NB4 (cell line): ENCODE measurements around the gene CISD3.
"Not testable (repeated sequence)": the region's sequence is repeated elsewhere in the genome, so short reads cannot be mapped to it uniquely, and the experiment has no call there.

Source experiments
- DNase-seq: peaks from one replicate; pipeline ENCODE4 v3.0.0; 2010; ENCODE audit warnings: low read depth
- H3K4me3 ChIP-seq: one replicate; pipeline ENCODE4 v1.5.1; 2011; ENCODE audit warnings: mild to moderate bottlenecking, low read depth, low read length, moderate library complexity
- MYC ChIP-seq: IDR thresholded peaks from 2 replicates; pipeline ENCODE4 v1.6.1; 2011; ENCODE audit warnings: low read depth, low read length
- POLR2A ChIP-seq: IDR thresholded peaks from 2 replicates; pipeline ENCODE4 v1.6.1; 2011; ENCODE audit warnings: mild to moderate bottlenecking; ENCODE audit not compliant: insufficient read length; ENCODE audit errors: extremely low read depth
- TF ChIP-seq, protein P1 (sequence below): IDR thresholded peaks from 2 replicates; pipeline ENCODE4 v1.6.1; 2011; ENCODE audit warnings: low read depth, low read length
- TF ChIP-seq, protein P2 (sequence below): IDR thresholded peaks from one replicate; pipeline ENCODE4 v1.5.1; 2012; ENCODE audit warnings: low read depth, low read length

CISD3 gene

DNA sequence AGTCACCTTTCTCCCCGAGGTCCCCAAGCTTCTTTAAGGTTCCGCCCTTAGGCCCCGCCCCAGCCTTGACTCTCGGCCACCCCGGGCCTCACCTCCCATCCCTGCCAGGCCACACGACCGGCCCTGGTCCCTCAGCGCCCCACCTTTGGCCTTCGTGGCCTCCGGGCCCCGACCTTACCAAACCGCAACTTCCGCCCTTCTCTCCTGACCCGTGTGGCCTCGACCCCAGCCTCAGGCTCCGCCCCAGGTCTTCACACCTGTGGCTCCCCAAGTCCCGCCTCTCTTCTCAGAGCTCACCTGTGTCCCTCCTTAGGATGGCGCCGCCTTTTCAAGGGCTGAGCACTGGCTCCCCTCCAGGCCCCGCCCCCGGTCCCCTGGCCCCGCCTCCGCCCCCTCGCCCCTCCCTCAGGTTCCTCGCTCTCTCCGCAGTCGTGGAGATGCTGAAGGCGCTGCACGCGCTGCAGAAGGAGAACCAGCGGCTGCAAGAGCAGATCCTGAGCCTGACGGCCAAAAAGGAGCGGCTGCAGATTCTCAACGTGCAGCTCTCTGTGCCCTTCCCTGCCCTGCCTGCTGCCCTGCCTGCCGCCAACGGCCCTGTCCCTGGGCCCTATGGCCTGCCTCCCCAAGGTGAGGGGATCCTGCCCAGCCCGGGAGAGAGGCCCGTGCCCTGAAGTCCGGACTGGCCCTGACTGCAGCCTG, 10.0 kb upstream of the CISD3 start:
- no peak for DNase-seq
- TF ChIP-seq, protein P1, sequence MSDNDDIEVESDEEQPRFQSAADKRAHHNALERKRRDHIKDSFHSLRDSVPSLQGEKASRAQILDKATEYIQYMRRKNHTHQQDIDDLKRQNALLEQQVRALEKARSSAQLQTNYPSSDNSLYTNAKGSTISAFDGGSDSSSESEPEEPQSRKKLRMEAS = no peak
- TF ChIP-seq MYC (no peak), POLR2A (no peak)
- TF ChIP-seq, protein P2, sequence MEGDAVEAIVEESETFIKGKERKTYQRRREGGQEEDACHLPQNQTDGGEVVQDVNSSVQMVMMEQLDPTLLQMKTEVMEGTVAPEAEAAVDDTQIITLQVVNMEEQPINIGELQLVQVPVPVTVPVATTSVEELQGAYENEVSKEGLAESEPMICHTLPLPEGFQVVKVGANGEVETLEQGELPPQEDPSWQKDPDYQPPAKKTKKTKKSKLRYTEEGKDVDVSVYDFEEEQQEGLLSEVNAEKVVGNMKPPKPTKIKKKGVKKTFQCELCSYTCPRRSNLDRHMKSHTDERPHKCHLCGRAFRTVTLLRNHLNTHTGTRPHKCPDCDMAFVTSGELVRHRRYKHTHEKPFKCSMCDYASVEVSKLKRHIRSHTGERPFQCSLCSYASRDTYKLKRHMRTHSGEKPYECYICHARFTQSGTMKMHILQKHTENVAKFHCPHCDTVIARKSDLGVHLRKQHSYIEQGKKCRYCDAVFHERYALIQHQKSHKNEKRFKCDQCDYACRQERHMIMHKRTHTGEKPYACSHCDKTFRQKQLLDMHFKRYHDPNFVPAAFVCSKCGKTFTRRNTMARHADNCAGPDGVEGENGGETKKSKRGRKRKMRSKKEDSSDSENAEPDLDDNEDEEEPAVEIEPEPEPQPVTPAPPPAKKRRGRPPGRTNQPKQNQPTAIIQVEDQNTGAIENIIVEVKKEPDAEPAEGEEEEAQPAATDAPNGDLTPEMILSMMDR = no peak
- no peak overlapping the region for H3K4me3 ChIP-seq

DNA sequence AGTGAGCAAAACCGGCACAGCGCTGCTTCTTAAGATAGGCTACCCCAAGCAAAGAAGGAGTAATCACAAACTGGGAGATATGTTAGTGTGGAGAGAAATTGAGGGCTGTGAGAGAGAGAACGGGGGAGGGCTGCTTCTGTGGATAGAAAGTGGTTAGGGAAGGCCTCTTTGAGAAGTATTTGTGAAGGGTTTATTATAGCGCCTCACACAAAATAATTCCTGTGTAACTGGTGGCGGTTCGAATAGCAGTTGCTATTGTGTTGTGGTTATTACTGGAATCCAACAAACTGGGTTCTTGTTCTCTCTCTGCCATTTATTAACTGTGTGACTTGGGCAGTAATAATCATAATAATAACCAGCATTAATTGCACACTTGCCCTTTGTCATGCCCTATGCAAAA, 9.2 kb upstream of the CISD3 start:
- DNase-seq = no peak
- H3K4me3 ChIP-seq = no peak overlapping the region
- TF ChIP-seq MYC (no peak), POLR2A (no peak)
- TF ChIP-seq, protein P2 = no peak
- TF ChIP-seq, protein P1 = no peak

DNA sequence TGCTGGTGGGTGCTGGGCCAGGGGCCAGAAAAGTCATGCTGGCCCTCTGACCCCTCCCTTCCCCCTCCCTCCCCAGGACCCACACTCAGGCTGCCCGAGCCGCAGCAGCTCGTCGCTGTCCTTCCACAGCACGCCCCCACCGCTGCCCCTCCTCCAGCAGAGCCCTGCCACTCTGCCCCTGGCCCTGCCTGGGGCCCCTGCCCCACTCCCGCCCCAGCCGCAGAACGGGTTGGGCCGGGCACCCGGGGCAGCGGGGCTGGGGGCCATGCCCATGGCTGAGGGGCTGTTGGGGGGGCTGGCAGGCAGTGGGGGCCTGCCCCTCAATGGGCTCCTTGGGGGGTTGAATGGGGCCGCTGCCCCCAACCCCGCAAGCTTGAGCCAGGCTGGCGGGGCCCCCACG, 8.3 kb upstream of the CISD3 start:
- TF ChIP-seq MYC (no peak), POLR2A (no peak)
- TF ChIP-seq, protein P1 = no peak
- TF ChIP-seq, protein P2 = no peak

DNA sequence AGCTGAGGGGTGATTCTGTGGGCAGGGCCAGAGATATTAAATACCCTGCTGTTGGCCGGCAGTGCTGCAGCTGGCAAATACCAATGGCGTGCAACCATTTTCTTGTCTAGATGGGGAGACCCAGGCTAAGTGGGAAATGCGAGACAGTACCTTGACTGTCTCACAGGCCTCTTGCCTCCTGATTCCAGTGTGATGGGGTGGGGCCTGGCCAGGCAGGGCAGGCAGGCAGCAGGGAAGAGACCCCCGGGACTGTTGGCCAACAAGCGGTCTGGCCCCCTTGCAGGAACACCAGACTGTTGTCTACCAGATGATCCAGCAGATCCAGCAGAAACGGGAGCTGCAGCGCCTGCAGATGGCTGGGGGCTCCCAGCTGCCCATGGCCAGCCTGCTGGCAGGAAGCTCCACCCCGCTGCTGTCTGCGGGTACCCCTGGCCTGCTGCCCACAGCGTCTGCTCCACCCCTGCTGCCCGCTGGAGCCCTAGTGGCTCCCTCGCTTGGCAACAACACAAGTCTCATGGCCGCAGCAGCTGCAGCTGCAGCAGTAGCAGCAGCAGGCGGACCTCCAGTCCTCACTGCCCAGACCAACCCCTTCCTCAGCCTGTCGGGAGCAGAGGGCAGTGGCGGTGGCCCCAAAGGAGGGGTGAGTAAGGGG, 5.7 kb upstream of the CISD3 start:
- TF ChIP-seq POLR2A = no peak
- TF ChIP-seq, protein P1 = no peak
- TF ChIP-seq, protein P2 = no peak
- no peak for TF ChIP-seq MYC
- no peak overlapping the region for H3K4me3 ChIP-seq
- DNase-seq = no peak

More for the DNA sequence above, 8.3 kb upstream of the CISD3 start:
- DNase-seq = no peak
- H3K4me3 ChIP-seq = no peak overlapping the region

DNA sequence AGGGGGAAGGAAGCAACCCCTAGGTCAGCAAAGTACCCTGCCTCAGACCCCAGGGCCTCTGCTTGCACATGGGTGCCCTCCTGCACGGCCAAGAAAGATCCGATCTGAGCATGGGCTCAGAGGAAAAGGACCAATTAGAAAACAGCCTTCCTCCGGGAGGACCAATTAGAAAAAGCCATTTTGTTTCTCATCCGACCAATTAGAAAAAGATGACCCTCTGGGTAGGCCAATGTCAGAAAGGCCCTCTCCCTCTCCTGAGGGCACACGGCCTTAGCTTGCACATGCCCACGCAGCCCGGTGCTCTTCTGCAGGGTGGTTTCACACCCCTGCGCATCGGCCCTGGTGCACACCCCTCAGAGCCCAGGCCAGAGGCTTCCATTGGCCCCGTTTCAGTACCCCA, 5.1 kb upstream of the CISD3 start:
- no peak for DNase-seq
- TF ChIP-seq POLR2A (no peak), MYC (no peak)
- TF ChIP-seq, protein P1 = no peak
- TF ChIP-seq, protein P2 = no peak
- no peak overlapping the region for H3K4me3 ChIP-seq

DNA sequence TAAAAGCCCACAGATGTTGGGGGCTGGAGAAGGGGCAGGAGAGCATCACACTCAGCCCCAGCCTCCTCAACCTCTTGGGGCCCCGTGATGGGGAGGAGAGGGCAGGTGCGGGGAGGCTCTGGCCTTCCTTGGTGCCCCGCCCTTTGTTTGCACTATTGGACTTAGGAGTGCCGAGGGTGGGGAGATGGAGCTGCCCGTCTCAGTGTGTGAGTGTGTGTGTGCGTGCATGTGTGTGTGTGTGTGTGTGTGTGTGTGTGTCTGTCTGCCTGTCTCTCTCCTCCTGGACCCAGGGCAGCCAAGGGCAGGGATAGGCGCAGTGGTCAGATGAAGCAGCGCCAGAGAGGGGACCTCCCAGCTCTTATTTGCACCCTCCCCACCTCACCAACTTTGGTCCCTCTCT, 4.0 kb upstream of the CISD3 start:
- not testable (repeated sequence) for DNase-seq, H3K4me3 ChIP-seq
